ENCODE data around the gene RASGRP4. TPM values are rescaled to one million over a fixed set of nuclear protein-coding genes. Genes with fewer than 3 reads are reported as not detected.

Gene RASGRP4
- total and polyA plus RNA-seq, 2 donors (not counting 1 experiment from before 2014, with no cell fraction given) = not detected

GRCh38 chr19:38387550-38388348 lies 38.3 kb downstream of the RASGRP4 start, which contains the start of gene GGN:
Gene GGN, minus strand, starts transcription at chr19:38388034. Its CDS starts 773 bp downstream, at chr19:38387261.
- Histone ChIP-seq H3K79me2 (ENCODE audit: control insufficient read depth, insufficient read depth, low read length) (peaks cover 14% of the 10 kb centered on the region), H3K27me3 (ENCODE audit: control insufficient read depth, insufficient read depth, low read length) (no peaks in the 10 kb centered on the region), H3K9ac (ENCODE audit: insufficient read depth, low read length) (peak within 1 kb of the TSS; percentile 88), H3K9me3 (ENCODE audit: control insufficient read depth, insufficient read depth, low read depth, low read length) (no peaks in the 10 kb centered on the region), H3K4me2 (ENCODE audit: extremely low read depth, insufficient read depth, low read length) (peak within 1 kb of the TSS; percentile 99), H4K20me1 (ENCODE audit: control insufficient read depth, extremely low read depth, insufficient read depth, low read length) (no peaks in the 10 kb centered on the region), H3K4me1 (ENCODE audit: control insufficient read depth, extremely low read depth, insufficient read depth, low read length) (peaks cover 11% of the 10 kb centered on the region), H3K27ac (ENCODE audit: insufficient read depth, low read length) (peak within 1 kb of the TSS; percentile 94), H3K36me3 (ENCODE audit: control insufficient read depth, insufficient read depth, low read length) (peaks cover 13% of the 10 kb centered on the region), H2AFZ (ENCODE audit: low read length) (peak within 1 kb of the TSS; percentile 74), H3K4me3 (replicated peaks in 1 of 4; ENCODE audit: control extremely low read depth in 1 of 4, insufficient read depth in 1 of 4, low read depth in 3 of 4, low read length in 4 of 4) (peak within 1 kb of the TSS; percentile 86 to 97 (median 92))
- TF ChIP-seq EZH2 (IDR thresholded peaks at IDR 0.05; ENCODE audit: low read length, missing control alignments) (no peak), CTCF (conservative IDR thresholded peaks at IDR 0.05 in 1 of 2, IDR thresholded peaks at IDR 0.05 in 1 of 2; ENCODE audit: low read depth in 1 of 2, low read length in 2 of 2) (no peak)
- DNase-seq (ENCODE audit: low read depth in 2 of 2) = peak; percentile 91 to 95

DNA sequence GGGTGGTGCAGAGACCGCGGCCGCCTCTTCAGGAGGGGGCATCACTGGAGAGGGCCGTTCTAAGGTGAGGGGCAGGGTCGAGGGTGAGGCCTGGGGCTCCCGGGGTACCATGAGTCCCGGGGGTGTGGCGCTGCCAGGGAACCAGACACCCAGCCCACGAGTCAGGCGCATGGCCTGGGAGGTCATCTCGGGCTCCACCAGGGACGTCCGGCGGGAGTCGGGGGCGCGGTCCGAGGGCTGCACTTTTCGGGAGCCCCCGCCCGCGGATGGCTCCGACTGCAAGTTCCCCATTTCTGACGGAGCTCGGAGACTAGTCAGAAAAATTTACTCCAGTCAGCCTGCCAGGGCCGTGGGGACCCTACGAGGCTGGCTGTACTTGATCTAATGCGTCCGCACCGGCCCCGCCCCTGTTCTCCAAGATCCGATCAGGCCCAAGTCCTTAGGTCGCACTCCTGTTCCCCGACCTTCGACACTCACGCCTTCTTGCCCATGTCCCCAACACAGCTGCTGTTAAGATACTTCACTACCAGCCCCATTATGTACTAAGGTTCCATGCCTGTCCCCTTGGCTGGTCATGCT lies 39.0 kb downstream of the RASGRP4 start:
- Histone ChIP-seq H3K27ac (ENCODE audit: insufficient read depth, low read length) (peak overlapping the region; percentile 34), H3K79me2 (ENCODE audit: control insufficient read depth, insufficient read depth, low read length) (peaks cover 14% of the 10 kb centered on the region), H3K27me3 (ENCODE audit: control insufficient read depth, insufficient read depth, low read length) (no peaks in the 10 kb centered on the region), H3K9ac (ENCODE audit: insufficient read depth, low read length) (no peak overlapping the region), H3K4me3 (replicated peaks in 1 of 4; ENCODE audit: control extremely low read depth in 1 of 4, insufficient read depth in 1 of 4, low read depth in 3 of 4, low read length in 4 of 4) (peak overlapping the region; percentile 3 to 88 (median 70)), H4K20me1 (ENCODE audit: control insufficient read depth, extremely low read depth, insufficient read depth, low read length) (no peaks in the 10 kb centered on the region), H3K36me3 (ENCODE audit: control insufficient read depth, insufficient read depth, low read length) (peaks cover 11% of the 10 kb centered on the region), H3K4me2 (ENCODE audit: extremely low read depth, insufficient read depth, low read length) (peak overlapping the region; percentile 44), H2AFZ (ENCODE audit: low read length) (no peak overlapping the region), H3K4me1 (ENCODE audit: control insufficient read depth, extremely low read depth, insufficient read depth, low read length) (peaks cover 9% of the 10 kb centered on the region), H3K9me3 (ENCODE audit: control insufficient read depth, insufficient read depth, low read depth, low read length) (no peaks in the 10 kb centered on the region)
- TF ChIP-seq EZH2 (IDR thresholded peaks at IDR 0.05; ENCODE audit: low read length, missing control alignments) (no peak), CTCF (conservative IDR thresholded peaks at IDR 0.05 in 1 of 2, IDR thresholded peaks at IDR 0.05 in 1 of 2; ENCODE audit: low read depth in 1 of 2, low read length in 2 of 2) (no peak)
- peak in 1 of 2 donors; percentile 20 for DNase-seq (ENCODE audit: low read depth in 2 of 2)

DNA sequence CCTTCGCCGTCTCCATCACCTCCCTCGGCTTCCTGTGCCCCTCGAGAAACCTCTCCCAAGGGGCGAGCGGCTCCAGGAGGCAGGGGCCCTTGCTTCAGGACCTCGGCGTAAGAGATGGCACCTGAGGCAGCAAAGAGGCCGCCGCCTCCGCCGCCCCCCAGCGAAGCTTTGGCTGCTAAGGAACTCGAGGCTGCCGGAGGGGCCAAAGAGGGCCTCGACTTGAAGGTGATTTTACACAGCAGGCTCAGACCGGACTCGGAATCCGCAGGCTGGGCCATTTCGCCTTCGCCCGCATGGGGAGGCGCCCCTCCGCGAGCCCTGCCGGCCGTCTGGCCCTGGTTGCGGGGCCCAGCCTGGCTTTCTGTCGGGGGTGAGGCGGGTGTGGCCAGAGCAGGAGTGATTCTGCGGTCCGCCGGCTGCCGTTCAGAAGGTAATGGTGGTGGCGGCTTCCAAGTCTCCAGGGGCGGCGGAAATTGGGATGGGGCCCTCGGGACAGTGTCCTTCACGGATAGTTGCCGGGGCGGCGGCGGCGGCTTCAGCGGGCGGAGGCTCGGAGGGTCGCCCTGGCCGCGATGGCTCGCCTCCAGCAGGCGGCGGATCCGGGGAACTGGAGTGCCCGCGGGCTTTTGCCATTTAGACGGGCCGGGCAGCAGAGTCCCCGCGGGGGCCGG lies 39.6 kb downstream of the RASGRP4 start:
- H3K4me2 ChIP-seq (ENCODE audit: extremely low read depth, insufficient read depth, low read length) = no peak overlapping the region
- peaks cover 6% of the 10 kb centered on the region for H3K4me1 ChIP-seq (ENCODE audit: control insufficient read depth, extremely low read depth, insufficient read depth, low read length)
- H3K27me3 ChIP-seq (ENCODE audit: control insufficient read depth, insufficient read depth, low read length) = no peaks in the 10 kb centered on the region
- H3K4me3 ChIP-seq (replicated peaks in 1 of 4; ENCODE audit: control extremely low read depth in 1 of 4, insufficient read depth in 1 of 4, low read depth in 3 of 4, low read length in 4 of 4) = no peak overlapping the region
- no peak overlapping the region for H2AFZ ChIP-seq (ENCODE audit: low read length)
- H3K9ac ChIP-seq (ENCODE audit: insufficient read depth, low read length) = no peak overlapping the region
- no peaks in the 10 kb centered on the region for H3K9me3 ChIP-seq (ENCODE audit: control insufficient read depth, insufficient read depth, low read depth, low read length)
- H3K79me2 ChIP-seq (ENCODE audit: control insufficient read depth, insufficient read depth, low read length) = peaks cover 14% of the 10 kb centered on the region
- H4K20me1 ChIP-seq (ENCODE audit: control insufficient read depth, extremely low read depth, insufficient read depth, low read length) = no peaks in the 10 kb centered on the region
- peaks cover 11% of the 10 kb centered on the region for H3K36me3 ChIP-seq (ENCODE audit: control insufficient read depth, insufficient read depth, low read length)
- DNase-seq (ENCODE audit: low read depth in 2 of 2) = no peak
- H3K27ac ChIP-seq (ENCODE audit: insufficient read depth, low read length) = peak overlapping the region; percentile 34
- no peak for TF ChIP-seq EZH2 (IDR thresholded peaks at IDR 0.05; ENCODE audit: low read length, missing control alignments)
- no peak for TF ChIP-seq CTCF (conservative IDR thresholded peaks at IDR 0.05 in 1 of 2, IDR thresholded peaks at IDR 0.05 in 1 of 2; ENCODE audit: low read depth in 1 of 2, low read length in 2 of 2)
